Astrocyte (in vitro differentiated cells and primary cell): Measurements from ENCODE around the gene MEIS3. TPM values are rescaled to one million over a fixed set of nuclear protein-coding genes. Genes with fewer than 3 reads are reported as not detected.

Experiments
- DNase-seq: peaks from one replicate; pipeline ENCODE4 v3.0.0-alpha.2; 2010; ENCODE audit warnings: low read depth
- FAIRE-seq: peaks from 2 replicates; lab custom pipeline; 2011; peaks lifted over from hg19 to GRCh38; lab: Jason Lieb, UNC
- H2AFZ ChIP-seq: 2 replicates; pipeline ENCODE4 v1.6.0; 2012; ENCODE audit warnings: low read depth, low read length, inconsistent platforms
- H3K27ac ChIP-seq: 2 replicates; pipeline ENCODE4 v1.5.1; 2011; ENCODE audit warnings: low read depth, low read length, inconsistent platforms
- H3K27me3 ChIP-seq: 2 replicates; pipeline ENCODE4 v1.6.0; 2011; ENCODE audit warnings: low read length, inconsistent platforms; ENCODE audit not compliant: insufficient read depth
- H3K36me3 ChIP-seq: 2 replicates; pipeline ENCODE4 v1.5.1; 2011; ENCODE audit warnings: low read length, inconsistent platforms; ENCODE audit not compliant: insufficient read depth
- H3K4me1 ChIP-seq: 2 replicates; pipeline ENCODE4 v1.5.1; 2011; ENCODE audit warnings: low read length, inconsistent platforms; ENCODE audit not compliant: insufficient read depth
- H3K4me2 ChIP-seq: 2 replicates; pipeline ENCODE4 v1.6.0; 2012; ENCODE audit warnings: low read length, inconsistent platforms
- H3K4me3 ChIP-seq: 2 replicates; pipeline ENCODE4 v1.5.1; 2011; ENCODE audit warnings: low read depth, mild to moderate bottlenecking, low read length, inconsistent platforms; ENCODE audit not compliant: insufficient read depth
- H3K79me2 ChIP-seq: 2 replicates; pipeline ENCODE4 v1.6.0; 2012; ENCODE audit warnings: mild to moderate bottlenecking, low read length, inconsistent platforms; ENCODE audit not compliant: insufficient read depth
- H3K9ac ChIP-seq: 2 replicates; pipeline ENCODE4 v1.6.0; 2012; ENCODE audit warnings: mild to moderate bottlenecking, low read length, inconsistent platforms
- H3K9me3 ChIP-seq: 2 replicates; pipeline ENCODE4 v1.5.1; 2012; ENCODE audit warnings: low read depth, mild to moderate bottlenecking, low read length, inconsistent platforms; ENCODE audit not compliant: insufficient read depth
- H4K20me1 ChIP-seq: 2 replicates; pipeline ENCODE4 v1.6.0; 2012; ENCODE audit warnings: low read length, inconsistent platforms; ENCODE audit not compliant: insufficient read depth
- H3K27ac Mint-ChIP-seq: one replicate; pipeline ENCODE4 v1.8.0; 2021; ENCODE audit warnings: mild to moderate bottlenecking, mixed read lengths; ENCODE audit not compliant: unreplicated experiment
- H3K27me3 Mint-ChIP-seq: one replicate; pipeline ENCODE4 v1.8.0; 2021; ENCODE audit warnings: low read depth, mixed read lengths; ENCODE audit not compliant: unreplicated experiment
- H3K36me3 Mint-ChIP-seq: one replicate; pipeline ENCODE4 v1.8.0; 2021; ENCODE audit warnings: low read depth, mixed read lengths; ENCODE audit not compliant: unreplicated experiment
- H3K4me1 Mint-ChIP-seq: one replicate; pipeline ENCODE4 v1.8.0; 2021; ENCODE audit warnings: low read depth, mixed read lengths; ENCODE audit not compliant: unreplicated experiment
- H3K4me3 Mint-ChIP-seq: one replicate; pipeline ENCODE4 v1.8.0; 2021; ENCODE audit warnings: mild to moderate bottlenecking, moderate library complexity, mixed read lengths; ENCODE audit not compliant: unreplicated experiment
- H3K9me3 Mint-ChIP-seq: one replicate; pipeline ENCODE4 v1.8.0; 2021; ENCODE audit warnings: mild to moderate bottlenecking, mixed read lengths; ENCODE audit not compliant: unreplicated experiment
- CTCF ChIP-seq: IDR thresholded peaks from 2 replicates; pipeline ENCODE4 v1.5.1; 2011; ENCODE audit warnings: low read depth, mild to moderate bottlenecking, inconsistent platforms, low read length, moderate library complexity; ENCODE audit not compliant: insufficient read depth
- EZH2 ChIP-seq: IDR thresholded peaks from 2 replicates; pipeline ENCODE4 v1.6.1; 2012; ENCODE audit warnings: mild to moderate bottlenecking, low read length, inconsistent platforms; ENCODE audit not compliant: insufficient read depth
- total RNA-seq: library from RNA; stranded (reverse); gene quantifications from 2 replicates; pipeline ENCODE4 v1.2.1, GENCODE V29; 2021

MEIS3 gene
- total RNA-seq, 1 donor from 2014 or later, result 71.1 TPM

DNA sequence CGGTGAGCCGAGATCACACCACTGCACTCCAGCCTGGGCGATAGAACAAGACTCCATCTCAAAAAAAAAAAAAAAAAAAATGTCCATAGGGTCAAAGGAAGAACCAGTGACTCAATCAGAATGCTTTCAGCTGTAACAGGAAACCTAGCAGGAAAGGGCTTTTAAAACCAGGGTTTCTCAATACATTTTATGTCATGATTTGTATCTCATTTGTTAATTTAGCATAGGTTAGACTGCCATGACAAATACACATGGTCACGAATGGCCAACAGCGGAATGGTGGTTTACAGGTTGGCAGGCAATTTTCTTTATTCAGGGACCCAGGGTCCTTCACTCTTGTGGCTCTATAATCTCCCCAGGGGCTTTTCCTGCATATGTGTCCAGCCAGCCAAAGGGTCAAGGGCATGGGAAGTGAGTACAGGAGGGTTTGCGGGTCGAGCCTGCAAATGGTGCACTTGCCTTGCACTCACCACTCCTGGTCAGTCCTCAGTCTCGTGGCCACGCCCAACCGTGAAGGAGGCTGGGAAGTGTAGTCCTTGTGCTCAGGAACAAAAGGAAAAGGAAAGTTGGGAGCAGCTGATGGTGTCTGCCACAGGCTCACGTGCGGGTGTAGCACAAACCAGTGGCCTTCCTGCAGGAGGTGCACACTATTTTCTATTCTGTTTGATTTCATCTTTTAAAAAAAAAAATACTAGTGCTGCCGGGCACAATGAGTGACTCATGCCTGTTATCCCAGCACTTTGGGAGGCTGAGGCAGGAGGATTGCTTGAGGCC is 55.4 kb downstream of the MEIS3 start:
- Histone ChIP-seq H3K4me3 (no peak overlapping the region), H4K20me1 (peaks cover 26% of the 10 kb centered on the region), H3K36me3 (peaks cover 27% of the 10 kb centered on the region), H3K27me3 (no peaks in the 10 kb centered on the region), H3K79me2 (peaks cover 9% of the 10 kb centered on the region), H3K4me2 (peak overlapping the region; percentile 49), H2AFZ (no peak overlapping the region), H3K4me1 (peaks cover 5% of the 10 kb centered on the region), H3K9me3 (no peaks in the 10 kb centered on the region), H3K27ac (no peak overlapping the region), H3K9ac (no peak overlapping the region)
- H3K4me1 Mint-ChIP-seq, result no peaks in the 10 kb centered on the region
- peak overlapping the region; percentile 72 for H3K27ac Mint-ChIP-seq
- no peak for TF ChIP-seq CTCF
- no peak for TF ChIP-seq EZH2
- H3K9me3 Mint-ChIP-seq, result no peaks in the 10 kb centered on the region
- no peak overlapping the region for H3K4me3 Mint-ChIP-seq
- FAIRE-seq (no peak), DNase-seq (no peak)
- H3K27me3 Mint-ChIP-seq, result no peaks in the 10 kb centered on the region
- H3K36me3 Mint-ChIP-seq, result peaks cover 24% of the 10 kb centered on the region

- Histone ChIP-seq H4K20me1 (peaks cover 27% of the 10 kb centered on the region), H3K4me3 (no peak overlapping the region), H2AFZ (no peak overlapping the region), H3K36me3 (peaks cover 31% of the 10 kb centered on the region), H3K27ac (no peak overlapping the region), H3K9ac (no peak overlapping the region), H3K27me3 (no peaks in the 10 kb centered on the region), H3K4me1 (peaks cover 5% of the 10 kb centered on the region), H3K79me2 (peaks cover 9% of the 10 kb centered on the region), H3K9me3 (peaks cover 2% of the 10 kb centered on the region), H3K4me2 (no peak overlapping the region)
- Mint-ChIP-seq H3K9me3 (no peaks in the 10 kb centered on the region), H3K4me3 (no peak overlapping the region), H3K36me3 (peaks cover 28% of the 10 kb centered on the region), H3K27me3 (no peaks in the 10 kb centered on the region), H3K27ac (no peak overlapping the region), H3K4me1 (no peaks in the 10 kb centered on the region)
- TF ChIP-seq CTCF (no peak), EZH2 (no peak)
- no peak for DNase-seq
- no peak for FAIRE-seq
These were observed 57.0 kb downstream of the MEIS3 start for GRCh38 chr19:47362321-47362720.

DNA sequence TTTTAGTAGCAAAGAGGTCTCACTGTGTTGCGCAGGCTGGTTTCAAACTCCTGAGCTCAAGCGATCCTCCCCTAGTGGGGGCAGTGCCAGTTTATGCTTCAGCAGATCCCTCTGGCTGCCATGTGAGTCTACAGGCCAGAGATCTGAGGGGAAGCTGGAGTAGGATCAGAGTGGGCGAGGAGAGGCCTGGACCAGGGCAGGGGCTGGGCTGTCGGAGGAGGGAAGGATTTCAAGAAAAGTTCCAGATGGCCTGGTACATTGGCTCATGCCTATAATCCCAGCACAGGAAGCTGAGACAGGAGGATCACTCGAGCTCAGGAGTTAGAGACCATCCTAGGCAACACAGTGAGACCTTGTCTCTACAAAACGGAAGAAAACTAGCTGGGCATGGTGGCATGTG is 60.4 kb downstream of the MEIS3 start:
- H3K79me2 ChIP-seq, result peaks cover 19% of the 10 kb centered on the region
- H3K9me3 ChIP-seq, result peaks cover 2% of the 10 kb centered on the region
- no peak overlapping the region for H3K4me2 ChIP-seq
- H2AFZ ChIP-seq, result no peak overlapping the region
- FAIRE-seq (no peak), DNase-seq (no peak)
- H3K9me3 Mint-ChIP-seq, result no peaks in the 10 kb centered on the region
- TF ChIP-seq CTCF (no peak), EZH2 (no peak)
- no peak overlapping the region for H3K27ac Mint-ChIP-seq
- H3K9ac ChIP-seq, result no peak overlapping the region
- no peak overlapping the region for H3K4me3 ChIP-seq
- no peaks in the 10 kb centered on the region for H3K4me1 Mint-ChIP-seq
- peaks cover 41% of the 10 kb centered on the region for H3K36me3 ChIP-seq
- no peak overlapping the region for H3K4me3 Mint-ChIP-seq
- H3K27ac ChIP-seq, result no peak overlapping the region
- peaks cover 29% of the 10 kb centered on the region for H4K20me1 ChIP-seq
- peaks cover 2% of the 10 kb centered on the region for H3K4me1 ChIP-seq
- no peaks in the 10 kb centered on the region for H3K27me3 ChIP-seq
- peaks cover 36% of the 10 kb centered on the region for H3K36me3 Mint-ChIP-seq
- H3K27me3 Mint-ChIP-seq, result no peaks in the 10 kb centered on the region
